ENCODE data around the gene SAMD14. TPM values are rescaled to one million over a fixed set of nuclear protein-coding genes. Genes with fewer than 3 reads are reported as not detected.

The SAMD14 gene
- total and polyA plus RNA-seq, 2 donors = 0.42 to 0.62 TPM

DNA sequence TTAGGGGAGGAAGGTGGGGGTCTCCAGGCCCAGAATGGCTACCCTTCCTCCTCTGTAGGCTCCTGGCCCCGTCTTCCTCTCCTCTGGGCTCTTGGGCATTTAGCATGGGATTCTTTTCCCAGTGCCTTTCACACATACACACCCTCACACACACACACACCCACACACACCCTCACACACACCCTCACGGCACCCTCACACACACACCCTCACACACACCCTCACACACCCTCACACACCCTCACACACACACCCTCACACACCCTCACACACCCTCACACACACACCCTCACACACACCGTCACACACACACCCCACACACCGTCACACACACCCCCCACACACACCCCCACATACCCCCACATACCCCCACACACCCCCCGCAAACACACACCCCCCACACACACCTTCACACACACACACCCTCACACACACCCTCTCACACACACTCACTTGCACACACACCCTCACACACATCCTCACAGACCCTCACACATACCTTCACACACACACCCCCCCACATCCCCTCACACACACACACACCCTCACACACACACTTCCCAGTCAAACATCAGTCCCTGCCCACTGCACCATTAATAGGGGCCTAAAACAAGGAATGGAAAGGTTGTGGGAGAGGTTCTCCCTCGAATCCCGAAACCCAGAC lies 36.7 kb upstream of the SAMD14 start:
- Histone ChIP-seq H3K36me3 (ENCODE audit: control insufficient read depth in 2 of 2, insufficient read depth in 2 of 2, low read length in 1 of 2) (no peaks in the 10 kb centered on the region), H3K27me3 (ENCODE audit: control insufficient read depth in 2 of 2, insufficient read depth in 1 of 2, low read length in 1 of 2) (peaks cover 0 to 11% of the 10 kb centered on the region in 2 donors), H3K9me3 (ENCODE audit: control insufficient read depth in 2 of 2, insufficient read depth in 1 of 2, low read length in 1 of 2) (no peaks in the 10 kb centered on the region), H3K27ac (ENCODE audit: low read depth in 1 of 2, low read length in 1 of 2) (no peak overlapping the region), H3K4me1 (ENCODE audit: control insufficient read depth in 2 of 2, insufficient read depth in 2 of 2, low read length in 2 of 2) (peaks cover 5 to 25% of the 10 kb centered on the region in 2 donors), H3K4me3 (ENCODE audit: low read length in 2 of 2) (no peak overlapping the region)
- 95% methylated on average over 7 of the region's 7 CpGs for WGBS
- DNase-seq (ENCODE audit: low read depth in 6 of 9, low spot score in 9 of 9) = no peak

DNA sequence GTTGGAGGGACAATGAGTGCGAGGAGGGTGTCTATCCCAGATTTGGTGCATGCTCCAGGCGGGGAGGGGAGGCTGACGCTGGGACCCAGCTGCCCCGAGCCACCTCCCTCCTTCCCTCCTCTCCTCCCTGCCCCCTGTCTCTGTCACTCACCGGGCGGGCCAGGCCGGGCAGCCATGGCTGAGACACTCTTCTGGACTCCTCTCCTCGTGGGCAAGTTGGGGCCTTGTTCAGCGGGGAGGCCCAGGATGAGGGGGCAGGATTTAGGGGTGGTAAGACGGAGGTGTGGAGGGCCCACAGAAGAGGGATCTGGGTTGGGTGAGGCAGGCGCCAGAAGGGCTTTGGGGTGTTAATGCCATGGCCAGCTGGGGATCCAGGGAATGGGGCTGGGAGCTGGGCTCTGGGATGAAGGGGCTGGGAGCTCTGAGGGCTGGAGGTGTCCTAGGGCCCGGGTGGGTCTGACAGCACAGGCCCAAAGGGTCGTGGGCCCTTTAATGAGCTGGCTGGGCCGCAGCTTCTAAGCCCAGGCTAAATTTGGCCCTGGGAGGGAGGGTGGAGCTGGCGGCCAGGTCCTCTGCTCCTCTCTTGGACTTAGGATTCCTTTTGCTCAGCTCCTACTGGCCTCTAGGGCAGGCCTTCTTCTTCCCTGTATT lies 36.0 kb upstream of the SAMD14 start, which contains the start of gene SGCA:
Gene SGCA (plus strand): TSS at position 139 of the 651 bp plus-strand sequence. CDS start 36 bp downstream, at position 175.
- no peak for DNase-seq (ENCODE audit: low read depth in 6 of 9, low spot score in 9 of 9)
- Histone ChIP-seq H3K27ac (ENCODE audit: low read depth in 1 of 2, low read length in 1 of 2) (no peak within 1 kb of the TSS), H3K4me1 (ENCODE audit: control insufficient read depth in 2 of 2, insufficient read depth in 2 of 2, low read length in 2 of 2) (peaks cover 5 to 30% of the 10 kb centered on the region in 2 donors), H3K27me3 (ENCODE audit: control insufficient read depth in 2 of 2, insufficient read depth in 1 of 2, low read length in 1 of 2) (peaks cover 0 to 15% of the 10 kb centered on the region in 2 donors), H3K4me3 (ENCODE audit: low read length in 2 of 2) (no peak within 1 kb of the TSS), H3K9me3 (ENCODE audit: control insufficient read depth in 2 of 2, insufficient read depth in 1 of 2, low read length in 1 of 2) (no peaks in the 10 kb centered on the region), H3K36me3 (ENCODE audit: control insufficient read depth in 2 of 2, insufficient read depth in 2 of 2, low read length in 1 of 2) (no peaks in the 10 kb centered on the region)
- WGBS = 84% methylated on average over 15 of the region's 15 CpGs

DNA sequence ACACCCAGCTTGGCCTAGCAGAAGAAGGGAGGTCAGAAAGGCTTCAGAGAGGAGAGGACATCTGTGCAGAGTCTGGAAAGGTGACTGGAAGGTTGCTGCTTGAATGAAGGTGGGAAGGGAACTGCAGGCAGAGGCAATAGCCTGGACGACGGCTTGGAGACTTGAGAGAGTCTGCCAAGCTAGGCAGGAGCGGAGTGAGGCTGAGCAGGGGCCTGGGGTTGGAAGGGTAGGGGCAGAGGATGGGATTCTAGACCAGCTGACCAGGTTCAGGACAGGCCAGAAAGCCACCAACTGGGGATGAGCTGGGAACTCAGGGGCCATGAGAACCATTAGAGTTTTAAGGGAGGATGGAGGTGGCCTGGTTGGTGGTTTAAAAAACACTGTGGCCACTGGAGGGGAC lies 35.5 kb upstream of the SAMD14 start:
- peaks cover 5 to 35% of the 10 kb centered on the region in 2 donors for H3K4me1 ChIP-seq (ENCODE audit: control insufficient read depth in 2 of 2, insufficient read depth in 2 of 2, low read length in 2 of 2)
- peaks cover 0 to 20% of the 10 kb centered on the region in 2 donors for H3K27me3 ChIP-seq (ENCODE audit: control insufficient read depth in 2 of 2, insufficient read depth in 1 of 2, low read length in 1 of 2)
- no peak overlapping the region for H3K4me3 ChIP-seq (ENCODE audit: low read length in 2 of 2)
- no peak overlapping the region for H3K27ac ChIP-seq (ENCODE audit: low read depth in 1 of 2, low read length in 1 of 2)
- H3K36me3 ChIP-seq (ENCODE audit: control insufficient read depth in 2 of 2, insufficient read depth in 2 of 2, low read length in 1 of 2) = no peaks in the 10 kb centered on the region
- no peak for DNase-seq (ENCODE audit: low read depth in 6 of 9, low spot score in 9 of 9)
- H3K9me3 ChIP-seq (ENCODE audit: control insufficient read depth in 2 of 2, insufficient read depth in 1 of 2, low read length in 1 of 2) = no peaks in the 10 kb centered on the region
- 93% methylated on average over 3 of the region's 3 CpGs for WGBS

DNA sequence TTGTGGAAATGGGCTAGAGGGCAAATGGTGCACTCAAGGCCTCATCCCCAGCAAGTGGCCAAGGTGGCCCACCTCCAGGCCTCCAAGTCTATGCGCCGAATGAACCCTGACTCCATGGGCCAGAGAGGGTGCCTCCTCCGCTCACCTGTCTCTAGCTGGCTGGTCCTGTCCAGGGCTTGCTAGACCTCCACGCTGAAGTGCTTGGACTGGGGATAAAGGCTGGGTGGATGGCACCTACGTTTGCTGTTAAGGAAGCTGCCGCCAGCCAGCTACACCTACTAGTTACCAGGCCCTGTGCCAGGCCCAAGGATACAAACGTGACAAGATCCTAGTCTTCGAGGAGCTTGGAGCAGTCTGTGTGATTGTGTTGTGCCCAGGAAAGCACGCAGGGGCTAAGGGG lies 35.1 kb upstream of the SAMD14 start:
- H3K27me3 ChIP-seq (ENCODE audit: control insufficient read depth in 2 of 2, insufficient read depth in 1 of 2, low read length in 1 of 2) = peaks cover 0 to 20% of the 10 kb centered on the region in 2 donors
- no peak overlapping the region for H3K4me3 ChIP-seq (ENCODE audit: low read length in 2 of 2)
- no peaks in the 10 kb centered on the region for H3K9me3 ChIP-seq (ENCODE audit: control insufficient read depth in 2 of 2, insufficient read depth in 1 of 2, low read length in 1 of 2)
- no peak overlapping the region for H3K27ac ChIP-seq (ENCODE audit: low read depth in 1 of 2, low read length in 1 of 2)
- H3K36me3 ChIP-seq (ENCODE audit: control insufficient read depth in 2 of 2, insufficient read depth in 2 of 2, low read length in 1 of 2) = no peaks in the 10 kb centered on the region
- 97% methylated on average over 9 of the region's 9 CpGs for WGBS
- no peak for DNase-seq (ENCODE audit: low read depth in 6 of 9, low spot score in 9 of 9)
- H3K4me1 ChIP-seq (ENCODE audit: control insufficient read depth in 2 of 2, insufficient read depth in 2 of 2, low read length in 2 of 2) = peaks cover 5 to 35% of the 10 kb centered on the region in 2 donors

DNA sequence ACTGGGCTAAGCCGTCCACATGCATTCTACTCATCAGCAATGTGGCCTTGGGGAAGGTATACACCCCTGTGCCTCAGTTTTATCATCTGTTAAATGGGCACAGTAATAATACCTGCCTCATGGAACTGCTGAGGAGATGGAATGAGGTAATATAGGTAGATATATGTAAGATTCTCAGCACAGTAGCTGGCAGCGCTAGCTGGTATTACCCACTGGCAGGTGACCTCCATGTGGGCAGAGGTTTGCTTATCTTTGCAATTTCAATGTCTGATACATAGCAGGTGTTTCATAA lies 34.7 kb upstream of the SAMD14 start:
- H3K36me3 ChIP-seq (ENCODE audit: control insufficient read depth in 2 of 2, insufficient read depth in 2 of 2, low read length in 1 of 2) = no peaks in the 10 kb centered on the region
- no peak overlapping the region for H3K27ac ChIP-seq (ENCODE audit: low read depth in 1 of 2, low read length in 1 of 2)
- no peak overlapping the region for H3K4me3 ChIP-seq (ENCODE audit: low read length in 2 of 2)
- DNase-seq (ENCODE audit: low read depth in 6 of 9, low spot score in 9 of 9) = no peak
- peaks cover 5 to 35% of the 10 kb centered on the region in 2 donors for H3K4me1 ChIP-seq (ENCODE audit: control insufficient read depth in 2 of 2, insufficient read depth in 2 of 2, low read length in 2 of 2)
- H3K27me3 ChIP-seq (ENCODE audit: control insufficient read depth in 2 of 2, insufficient read depth in 1 of 2, low read length in 1 of 2) = peaks cover 0 to 20% of the 10 kb centered on the region in 2 donors
- WGBS = 100% methylated on average over 2 of the region's 2 CpGs
- no peaks in the 10 kb centered on the region for H3K9me3 ChIP-seq (ENCODE audit: control insufficient read depth in 2 of 2, insufficient read depth in 1 of 2, low read length in 1 of 2)

DNA sequence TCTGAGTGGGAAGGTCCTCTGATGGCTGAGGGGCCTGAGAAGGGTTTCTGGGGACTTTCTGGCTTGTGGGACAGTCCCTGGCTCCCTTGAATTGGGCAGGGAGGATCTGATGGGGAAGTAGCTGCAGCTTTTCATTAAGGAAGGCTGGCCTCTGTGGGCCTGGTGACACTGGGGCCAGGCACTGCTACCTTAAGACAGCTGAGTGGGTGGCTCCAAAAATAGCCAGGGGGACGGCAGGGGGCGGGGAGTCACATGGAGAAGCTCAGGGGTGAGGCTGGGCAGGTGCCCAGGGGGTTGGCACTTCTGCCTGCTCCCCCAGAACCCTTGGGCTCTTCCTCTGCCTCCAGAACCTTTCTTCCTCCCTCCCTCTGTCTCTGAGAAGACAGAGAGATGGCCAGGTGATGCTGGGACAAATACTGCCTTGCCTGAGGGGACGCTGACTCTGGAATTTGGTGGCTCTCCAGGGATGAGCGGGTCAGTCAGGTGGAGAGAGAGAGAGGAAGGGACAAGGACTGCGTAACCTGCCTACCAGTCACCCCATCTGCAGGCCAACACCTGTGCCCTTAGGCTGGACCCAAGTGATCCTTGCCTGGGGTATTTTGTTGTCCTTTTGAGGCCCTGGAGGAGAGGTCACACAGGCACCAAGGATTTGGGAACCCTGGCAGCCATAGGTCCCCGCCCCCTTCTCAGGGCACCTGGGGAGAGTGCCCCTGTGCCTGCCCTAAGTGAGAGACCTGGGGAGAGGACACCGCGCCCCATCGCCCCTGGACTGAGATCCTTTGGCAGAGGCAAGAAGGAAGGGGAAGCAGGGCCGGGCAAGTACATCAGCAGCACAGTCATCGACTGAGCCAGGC lies 34.1 kb upstream of the SAMD14 start:
- no peak overlapping the region for H3K27ac ChIP-seq (ENCODE audit: low read depth in 1 of 2, low read length in 1 of 2)
- no peaks in the 10 kb centered on the region for H3K36me3 ChIP-seq (ENCODE audit: control insufficient read depth in 2 of 2, insufficient read depth in 2 of 2, low read length in 1 of 2)
- DNase-seq (ENCODE audit: low read depth in 6 of 9, low spot score in 9 of 9) = no peak
- H3K27me3 ChIP-seq (ENCODE audit: control insufficient read depth in 2 of 2, insufficient read depth in 1 of 2, low read length in 1 of 2) = peaks cover 0 to 19% of the 10 kb centered on the region in 2 donors
- 85% methylated on average over 11 of the region's 11 CpGs for WGBS
- no peak overlapping the region for H3K4me3 ChIP-seq (ENCODE audit: low read length in 2 of 2)
- peaks cover 5 to 33% of the 10 kb centered on the region in 2 donors for H3K4me1 ChIP-seq (ENCODE audit: control insufficient read depth in 2 of 2, insufficient read depth in 2 of 2, low read length in 2 of 2)
- no peaks in the 10 kb centered on the region for H3K9me3 ChIP-seq (ENCODE audit: control insufficient read depth in 2 of 2, insufficient read depth in 1 of 2, low read length in 1 of 2)

DNA sequence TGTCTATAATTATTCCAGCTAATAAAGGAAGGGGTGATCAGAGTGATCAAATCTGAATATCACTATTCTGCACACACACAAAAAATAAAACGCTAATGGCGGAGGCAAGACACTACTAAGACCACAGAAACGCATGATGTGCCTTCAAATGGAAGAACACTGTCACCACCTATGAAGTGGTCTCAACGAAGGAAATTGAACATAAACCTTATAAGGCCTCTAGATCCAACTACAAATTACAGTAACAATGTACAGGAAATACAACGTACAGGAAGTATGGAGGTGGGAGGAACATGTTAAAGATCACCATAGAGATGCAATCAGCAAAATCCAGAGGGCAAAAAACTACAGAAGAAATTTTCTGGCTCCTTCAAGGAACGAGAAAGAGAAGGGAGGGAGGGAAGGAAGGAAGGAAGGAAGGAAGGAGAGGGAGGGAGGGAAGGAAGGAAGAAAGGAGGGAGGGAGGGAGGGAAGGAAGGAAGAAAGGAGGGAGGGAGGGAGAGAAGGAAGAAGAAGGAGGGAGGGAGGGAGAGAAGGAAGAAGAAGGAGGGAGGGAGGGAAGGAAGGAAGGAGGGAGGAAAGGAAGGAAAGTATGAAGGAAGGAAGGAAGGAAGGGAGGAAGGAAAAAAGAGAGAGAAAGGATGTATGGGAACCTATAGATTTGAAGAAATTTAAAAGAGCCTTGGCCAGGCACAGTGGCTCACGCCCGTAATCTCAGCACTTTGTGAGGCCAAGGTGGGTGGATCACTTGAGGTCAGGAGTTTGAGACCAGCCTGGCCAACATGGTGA lies 32.7 kb upstream of the SAMD14 start:
- H3K4me1 ChIP-seq (ENCODE audit: control insufficient read depth in 2 of 2, insufficient read depth in 2 of 2, low read length in 2 of 2) = peaks cover 5 to 23% of the 10 kb centered on the region in 2 donors
- WGBS = 72% methylated on average over 8 of the region's 8 CpGs

DNA sequence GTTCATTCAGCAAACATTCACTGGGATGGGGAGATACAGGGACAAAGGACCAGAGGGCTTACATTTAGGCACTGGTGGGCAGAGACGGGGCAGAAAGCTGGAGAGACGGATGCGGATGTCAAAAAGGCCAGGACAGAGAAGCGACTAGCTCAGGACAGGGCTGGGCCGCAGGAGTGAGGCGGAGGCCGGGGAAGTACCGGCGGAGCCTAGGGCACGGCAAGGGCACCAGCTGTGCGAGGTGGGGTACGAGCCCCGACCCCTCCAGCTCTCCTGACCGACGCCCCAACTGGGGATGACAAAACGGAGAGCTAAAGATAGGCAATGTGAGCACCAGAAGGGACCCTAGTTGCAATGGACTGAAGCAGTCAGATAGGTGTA lies 31.9 kb upstream of the SAMD14 start:
- Histone ChIP-seq H3K27ac (ENCODE audit: low read depth in 1 of 2, low read length in 1 of 2) (peak overlapping the region in 1 of 2 donors; percentile 10), H3K9me3 (ENCODE audit: control insufficient read depth in 2 of 2, insufficient read depth in 1 of 2, low read length in 1 of 2) (no peaks in the 10 kb centered on the region), H3K4me3 (ENCODE audit: low read length in 2 of 2) (peak overlapping the region in 1 of 2 donors; percentile 42), H3K4me1 (ENCODE audit: control insufficient read depth in 2 of 2, insufficient read depth in 2 of 2, low read length in 2 of 2) (peaks cover 5 to 23% of the 10 kb centered on the region in 2 donors), H3K27me3 (ENCODE audit: control insufficient read depth in 2 of 2, insufficient read depth in 1 of 2, low read length in 1 of 2) (peaks cover 0 to 8% of the 10 kb centered on the region in 2 donors), H3K36me3 (ENCODE audit: control insufficient read depth in 2 of 2, insufficient read depth in 2 of 2, low read length in 1 of 2) (no peaks in the 10 kb centered on the region)
- 78% methylated on average over 16 of the region's 16 CpGs for WGBS
- no peak for DNase-seq (ENCODE audit: low read depth in 6 of 9, low spot score in 9 of 9)

More for the DNA sequence above, 32.7 kb upstream of the SAMD14 start:
- H3K4me3 ChIP-seq (ENCODE audit: low read length in 2 of 2) = no peak overlapping the region
- H3K27ac ChIP-seq (ENCODE audit: low read depth in 1 of 2, low read length in 1 of 2) = peak overlapping the region; percentile 2 to 3
- no peak for DNase-seq (ENCODE audit: low read depth in 6 of 9, low spot score in 9 of 9)
- H3K27me3 ChIP-seq (ENCODE audit: control insufficient read depth in 2 of 2, insufficient read depth in 1 of 2, low read length in 1 of 2) = peaks cover 0 to 8% of the 10 kb centered on the region in 2 donors
- no peaks in the 10 kb centered on the region for H3K36me3 ChIP-seq (ENCODE audit: control insufficient read depth in 2 of 2, insufficient read depth in 2 of 2, low read length in 1 of 2)
- no peaks in the 10 kb centered on the region for H3K9me3 ChIP-seq (ENCODE audit: control insufficient read depth in 2 of 2, insufficient read depth in 1 of 2, low read length in 1 of 2)

Measured in thymus (tissue), 11 donors.